Small intestine (tissue), 7 donors: Measurements from ENCODE around the gene AGGF1. TPM values are rescaled to one million over a fixed set of nuclear protein-coding genes. Genes with fewer than 3 reads are reported as not detected.

Experiments used
- DNase-seq, 2 donors: peaks; one replicate each; pipeline versions ENCODE4 v3.0.0 to v3.0.0-alpha.2; 2013
- FAIRE-seq: peaks from 2 replicates; lab custom pipeline; 2012; peaks lifted over from hg19 to GRCh38; lab: Jason Lieb, UNC
- H3K27ac ChIP-seq, 3 donors: one replicate each; pipeline ENCODE4 v1.5.1; 2013; ENCODE audit warnings: low read length in 2 of 3, mild to moderate bottlenecking in 2 of 3, control low read depth in 1 of 3, inconsistent platforms in 1 of 3, low read depth in 1 of 3, moderate library complexity in 1 of 3
- H3K27me3 ChIP-seq, 3 donors: one replicate each; pipeline ENCODE4 v1.6.1; 2013; ENCODE audit warnings: low read length in 3 of 3, inconsistent platforms in 1 of 3; ENCODE audit not compliant: control insufficient read depth in 3 of 3, insufficient read depth in 3 of 3
- H3K36me3 ChIP-seq, 3 donors: one replicate each; pipeline ENCODE4 v1.6.1; 2013; ENCODE audit warnings: low read length in 3 of 3, inconsistent platforms in 1 of 3, low read depth in 1 of 3, mild to moderate bottlenecking in 1 of 3, moderate library complexity in 1 of 3; ENCODE audit not compliant: control insufficient read depth in 3 of 3, insufficient read depth in 2 of 3
- H3K4me1 ChIP-seq, 3 donors: one replicate each; pipeline ENCODE4 v1.6.1; 2013; ENCODE audit warnings: low read length in 2 of 3, inconsistent platforms in 1 of 3, low read depth in 1 of 3, mild to moderate bottlenecking in 1 of 3, moderate library complexity in 1 of 3; ENCODE audit not compliant: control insufficient read depth in 3 of 3, insufficient read depth in 2 of 3
- H3K4me3 ChIP-seq, 3 donors: one replicate each; pipeline ENCODE4 v1.5.1; 2013; ENCODE audit warnings: low read length in 3 of 3, control low read depth in 1 of 3, inconsistent platforms in 1 of 3, low read depth in 1 of 3, mild to moderate bottlenecking in 1 of 3, moderate library complexity in 1 of 3
- H3K9me3 ChIP-seq, 2 donors: one replicate each; pipeline ENCODE4 v1.6.1; 2013; ENCODE audit warnings: low read depth in 1 of 2, low read length in 1 of 2; ENCODE audit not compliant: control insufficient read depth in 2 of 2, insufficient read depth in 1 of 2
- WGBS, 3 donors: extraction: QIAGEN DNeasy Blood & Tissue Kit; methylation state at CpG; one replicate each; pipeline ENCODE4 v1.1.7; 2013; 5-methylcytosine and 5-hydroxymethylcytosine counted together
- polyA plus RNA-seq, 4 donors: library from polyadenylated mRNA; stranded (reverse) in 3 of 4; unstranded in 1 of 4; fragments of 200-250 nt in 3 of 4; fragments of 120-200 nt in 1 of 4; gene quantifications; one replicate each; pipeline versions ENCODE4 v1.2.1 to v1.2.3, GENCODE V29; 2013
- donor health status: healthy with polysubstance abuse.
- donor health status: control.
- donor health status: control.
- donor health status: Bipolar disorder and iron deficiency.
- donor health status: healthy.

AGGF1 gene
- polyA plus RNA-seq, 4 donors = 10.8 to 30.7 (median 14.6) TPM

- FAIRE-seq = no peak
- 34 to 36% (median 34%) methylated on average over 3 of the region's 3 CpGs for WGBS, 3 donors
- Histone ChIP-seq H3K4me1 (no peaks in the 10 kb centered on the region), H3K27me3 (peaks cover 0 to 3% (median 0%) of the 10 kb centered on the region in 3 donors), H3K27ac (no peak overlapping the region), H3K9me3 (peaks cover 0 to 4% of the 10 kb centered on the region in 2 donors), H3K36me3 (no peaks in the 10 kb centered on the region), H3K4me3 (no peak overlapping the region)
- DNase-seq = peak; percentile 44 to 59
Observed at GRCh38 chr5:77015938-77016569, 14.2 kb upstream of the AGGF1 start.

GRCh38 chr5:77016962-77017361 lies 13.2 kb upstream of the AGGF1 start:
- FAIRE-seq (no peak), DNase-seq (no peak)
- Histone ChIP-seq H3K36me3 (no peaks in the 10 kb centered on the region), H3K27ac (no peak overlapping the region), H3K4me1 (no peaks in the 10 kb centered on the region), H3K27me3 (peaks cover 0 to under 1% (median 0%) of the 10 kb centered on the region in 3 donors), H3K9me3 (peaks cover 0 to 6% of the 10 kb centered on the region in 2 donors), H3K4me3 (no peak overlapping the region)
- 86 to 97% (median 96%) methylated on average over 1 of the region's 1 CpG for WGBS, 3 donors

DNA sequence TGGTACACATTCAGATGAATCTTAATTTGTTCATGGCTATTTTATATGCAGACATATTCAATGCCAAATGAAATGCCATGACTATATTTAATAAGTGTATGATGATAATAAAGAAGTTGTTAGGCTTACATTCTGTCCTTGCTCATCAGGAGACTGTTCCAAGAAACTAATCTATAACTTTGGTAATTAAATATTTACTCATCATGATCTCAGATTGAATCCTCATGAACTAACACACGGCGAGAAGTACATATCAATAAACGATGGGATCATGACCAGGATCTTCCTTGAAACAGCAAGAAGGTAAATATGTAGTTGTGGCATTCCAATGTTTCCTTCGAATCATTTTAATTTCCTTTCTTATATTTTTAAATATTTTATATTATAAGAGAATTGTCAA lies 12.5 kb upstream of the AGGF1 start:
- Histone ChIP-seq H3K27ac (no peak overlapping the region), H3K4me3 (no peak overlapping the region), H3K27me3 (no peaks in the 10 kb centered on the region), H3K4me1 (peaks cover 0 to 3% (median 0%) of the 10 kb centered on the region in 3 donors), H3K36me3 (no peaks in the 10 kb centered on the region), H3K9me3 (peaks cover 0 to 11% of the 10 kb centered on the region in 2 donors)
- FAIRE-seq (no peak), DNase-seq (no peak)
- 29 to 60% (median 36%) methylated on average over 4 of the region's 4 CpGs for WGBS, 3 donors

DNA sequence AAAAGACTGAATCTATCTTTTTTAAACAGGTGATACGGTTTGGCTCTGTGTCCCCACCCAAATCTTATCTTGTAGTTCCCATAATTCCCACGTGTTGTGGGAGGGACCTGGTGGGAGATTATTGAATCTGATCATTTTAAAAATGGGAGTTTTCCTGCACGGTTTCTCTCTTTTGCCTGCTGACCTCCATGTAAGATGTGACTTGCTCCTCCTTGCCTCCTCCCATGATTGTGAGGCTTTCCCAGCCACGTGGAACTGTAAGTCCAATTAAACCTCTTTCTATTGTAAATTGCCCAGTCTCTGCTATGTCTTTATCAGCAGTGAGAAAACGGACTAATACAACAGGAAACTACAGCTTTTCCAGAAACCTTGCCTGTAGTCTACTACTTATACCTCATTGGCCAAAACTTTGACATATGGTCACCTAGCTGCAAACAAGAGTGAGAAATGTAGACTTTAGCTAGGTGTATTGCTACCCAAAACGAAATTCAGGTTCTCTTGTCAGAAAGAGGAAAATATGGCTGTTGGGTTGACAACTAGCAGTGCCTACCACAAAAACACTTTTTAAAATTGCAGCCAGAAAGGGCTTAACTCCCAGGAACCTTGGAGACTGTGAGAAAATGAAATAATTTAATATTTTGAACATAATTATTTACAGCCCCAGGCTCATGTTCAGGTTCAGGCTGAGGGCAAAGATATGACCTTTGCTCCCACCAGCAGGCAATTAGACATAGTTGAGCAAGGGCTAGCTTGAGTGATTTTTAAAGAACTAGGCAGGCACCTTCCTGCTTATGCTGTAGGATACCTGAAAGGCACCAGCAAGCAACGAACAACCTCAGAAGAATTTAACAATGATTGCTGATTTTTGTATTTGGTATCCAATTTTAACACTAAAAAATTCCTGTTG lies 7.4 kb upstream of the AGGF1 start:
- H3K4me1 ChIP-seq = peaks cover 0 to 12% (median 0%) of the 10 kb centered on the region in 3 donors
- WGBS, 3 donors = 26 to 53% (median 39%) methylated on average over 7 of the region's 7 CpGs
- peak overlapping the region in 2 of 3 donors; percentile 34 to 65 for H3K27ac ChIP-seq
- no peaks in the 10 kb centered on the region for H3K27me3 ChIP-seq
- H3K36me3 ChIP-seq = no peaks in the 10 kb centered on the region
- DNase-seq (peak; percentile 81 to 85), FAIRE-seq (no peak)
- H3K4me3 ChIP-seq = no peak overlapping the region
- peaks cover 0 to 11% of the 10 kb centered on the region in 2 donors for H3K9me3 ChIP-seq

DNA sequence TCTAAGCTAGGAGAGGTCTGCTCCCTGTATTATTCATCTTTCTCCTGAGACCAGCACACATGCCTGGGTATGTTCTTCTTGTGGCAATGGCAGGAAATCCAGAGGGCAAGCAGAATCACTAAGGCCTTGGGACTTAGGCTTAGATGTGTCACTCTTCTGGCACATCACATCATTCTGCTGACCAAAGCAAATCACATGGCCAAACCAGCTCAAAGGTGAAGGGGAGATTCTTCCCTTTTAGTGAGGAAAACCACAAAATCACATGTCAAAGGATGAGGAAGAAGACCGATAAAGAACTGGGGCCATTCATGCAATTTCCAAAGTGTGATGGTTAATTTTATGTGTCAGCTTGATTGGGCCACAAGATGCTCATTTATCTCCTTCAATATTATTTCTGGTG lies 5.7 kb upstream of the AGGF1 start:
- FAIRE-seq (no peak), DNase-seq (no peak)
- Histone ChIP-seq H3K4me3 (no peak overlapping the region), H3K4me1 (peaks cover 0 to 25% (median 2%) of the 10 kb centered on the region in 3 donors), H3K9me3 (peaks cover 0 to 23% of the 10 kb centered on the region in 2 donors), H3K27me3 (no peaks in the 10 kb centered on the region), H3K27ac (no peak overlapping the region), H3K36me3 (no peaks in the 10 kb centered on the region)
- 83 to 87% (median 85%) methylated on average over 1 of the region's 1 CpG for WGBS, 3 donors

- no peaks in the 10 kb centered on the region for H3K27me3 ChIP-seq
- no peak overlapping the region for H3K4me3 ChIP-seq
- peaks cover 4 to 23% (median 5%) of the 10 kb centered on the region in 3 donors for H3K4me1 ChIP-seq
- 81 to 98% (median 97%) methylated on average over 4 of the region's 4 CpGs for WGBS, 3 donors
- FAIRE-seq (no peak), DNase-seq (no peak)
- H3K27ac ChIP-seq = peak overlapping the region in 1 of 3 donors; percentile 10
- H3K9me3 ChIP-seq = peaks cover 0 to 15% of the 10 kb centered on the region in 2 donors
- H3K36me3 ChIP-seq = no peaks in the 10 kb centered on the region
Observed at GRCh38 chr5:77028631-77029375, 1.4 kb upstream of the AGGF1 start.

DNA sequence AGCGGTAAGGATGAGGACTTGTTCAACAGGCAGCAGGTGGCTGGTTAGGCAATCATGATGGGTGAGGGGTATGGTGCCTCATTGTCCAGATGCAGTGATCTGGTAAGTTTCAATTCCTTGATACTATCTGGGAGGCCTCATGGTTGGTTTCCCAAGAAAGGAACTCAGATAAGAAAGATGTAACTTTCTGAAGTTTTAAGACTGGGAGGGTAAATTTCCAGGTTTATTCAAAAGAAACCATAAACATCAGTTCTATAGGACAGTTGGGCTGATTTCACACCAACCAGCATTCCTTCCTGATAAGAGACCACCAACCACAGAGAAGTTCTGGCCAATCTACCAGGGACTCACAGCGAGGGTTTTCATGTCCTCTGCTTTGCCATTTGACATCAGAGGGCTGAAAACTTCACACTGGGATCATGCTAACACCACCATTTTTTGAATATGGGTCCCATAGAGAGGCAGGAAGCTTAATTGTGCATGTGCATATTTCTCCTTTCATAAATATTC lies 773 bp upstream of the AGGF1 start:
- FAIRE-seq (no peak), DNase-seq (no peak)
- Histone ChIP-seq H3K4me1 (peaks cover 4 to 22% (median 5%) of the 10 kb centered on the region in 3 donors), H3K9me3 (peaks cover 0 to 15% of the 10 kb centered on the region in 2 donors), H3K27me3 (no peaks in the 10 kb centered on the region), H3K4me3 (peak overlapping the region in 1 of 3 donors; percentile 96), H3K36me3 (no peaks in the 10 kb centered on the region), H3K27ac (peak overlapping the region in 2 of 3 donors; percentile 30 to 99)
- 98 to 99% (median 98%) methylated on average over 2 of the region's 2 CpGs for WGBS, 3 donors

GRCh38 chr5:77031891-77032290 lies 1.7 kb downstream of the AGGF1 start:
- DNase-seq (no peak), FAIRE-seq (no peak)
- Histone ChIP-seq H3K27me3 (no peaks in the 10 kb centered on the region), H3K27ac (no peak overlapping the region), H3K9me3 (peaks cover 0 to 15% of the 10 kb centered on the region in 2 donors), H3K4me1 (peaks cover 4 to 22% (median 5%) of the 10 kb centered on the region in 3 donors), H3K4me3 (peak overlapping the region in 2 of 3 donors; percentile 96 to 98), H3K36me3 (peaks cover 0 to 4% (median 0%) of the 10 kb centered on the region in 3 donors)
- WGBS, 3 donors = 69 to 82% (median 79%) methylated on average over 3 of the region's 3 CpGs
